HG03439 (cell line): ENCODE measurements around the gene SLC26A11.
A peak's percentile ranks its signal among the peaks of the same experiment; 100 is the strongest.
"Not testable (repeated sequence)": the region's sequence is repeated elsewhere in the genome, so short reads cannot be mapped to it uniquely, and the experiment has no call there.

Experiments
- ATAC-seq: cut with Tn5 transposase; IDR thresholded peaks from one replicate; pipeline ENCODE4 v1.9.1; 2021; ENCODE audit warnings: mild to moderate bottlenecking, moderate library complexity; ENCODE audit not compliant: unreplicated experiment

The SLC26A11 gene

DNA sequence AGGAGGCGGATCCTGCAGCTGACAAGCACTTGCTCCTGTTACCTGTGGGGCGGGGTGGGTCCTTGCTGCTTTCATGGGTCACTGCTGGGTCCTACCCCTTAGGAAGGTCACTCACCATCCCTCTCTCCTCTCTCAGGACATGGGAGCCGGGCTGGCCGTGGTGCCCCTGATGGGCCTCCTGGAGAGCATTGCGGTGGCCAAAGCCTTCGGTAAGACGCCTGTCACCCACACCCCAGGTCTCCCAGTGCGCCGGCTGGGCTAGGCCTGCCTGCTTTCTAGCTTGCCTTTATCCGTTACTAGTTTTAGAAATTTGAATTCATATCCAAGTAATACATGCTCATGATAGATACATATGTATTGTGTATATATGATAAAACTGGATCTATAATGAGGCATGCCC, 17.2 kb downstream of the SLC26A11 start:
- ATAC-seq, result no peak

DNA sequence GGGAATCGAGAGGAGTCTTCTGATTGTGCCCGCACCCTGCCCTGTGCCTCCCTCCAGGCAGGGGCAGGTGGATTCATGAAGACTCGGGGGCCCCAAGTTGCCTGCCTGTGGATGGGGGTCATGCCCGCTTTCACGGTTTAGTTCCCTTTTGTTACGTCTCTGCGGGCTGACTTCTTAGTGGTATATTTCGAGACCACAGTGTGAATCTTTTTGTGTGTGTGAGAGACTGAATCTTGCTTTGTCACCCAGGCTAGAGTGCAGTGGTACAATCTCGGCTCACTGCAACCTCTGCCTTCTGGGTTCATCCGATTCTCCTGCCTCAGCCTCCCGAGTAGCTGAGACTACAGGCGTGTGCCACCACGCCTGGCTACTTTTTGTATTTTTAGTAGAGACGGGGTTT, 22.3 kb downstream of the SLC26A11 start:
- no peak for ATAC-seq

DNA sequence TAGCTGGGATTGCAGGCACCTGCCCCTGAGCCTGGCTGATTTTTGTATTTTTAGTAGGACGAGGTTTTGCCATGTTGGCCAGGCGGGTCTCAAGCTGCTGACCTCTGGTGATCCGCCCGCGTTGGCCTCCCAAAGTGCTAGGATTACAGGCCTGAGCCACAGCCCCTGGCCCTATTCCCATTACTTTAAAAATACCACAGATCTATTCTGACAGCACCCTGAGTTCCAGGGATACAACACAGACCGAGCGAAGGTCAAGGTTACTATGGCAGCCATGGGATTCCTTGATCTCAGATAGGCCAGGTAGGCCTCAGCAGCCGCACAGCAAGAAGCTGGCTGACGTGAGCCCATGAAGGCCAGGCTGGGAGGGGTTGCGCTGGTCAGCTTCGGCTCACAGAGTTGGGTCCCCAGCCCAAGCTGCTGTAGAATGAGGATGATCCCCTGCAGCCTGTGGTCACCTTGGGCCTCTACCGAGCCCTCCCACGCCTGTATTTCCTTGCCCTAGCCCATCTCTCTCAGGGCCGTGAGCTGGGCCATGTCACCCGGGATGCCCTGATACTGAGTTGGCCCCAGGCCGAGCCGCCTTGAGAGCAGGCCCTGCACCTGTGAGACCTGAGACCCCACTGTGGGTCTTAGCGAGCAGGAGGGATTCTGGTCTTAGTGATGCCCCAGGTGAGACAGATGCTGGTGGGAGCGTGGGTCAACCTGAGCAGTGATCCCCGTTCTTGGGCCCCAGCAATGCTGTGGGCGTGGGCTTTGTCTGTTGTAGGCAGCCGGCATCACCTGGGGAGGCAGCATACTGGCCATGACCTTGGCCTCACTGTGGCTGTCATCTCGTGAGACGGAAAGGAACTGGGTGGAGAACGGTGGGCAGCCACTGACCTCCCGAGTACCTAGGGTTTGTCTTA, 23.6 kb downstream of the SLC26A11 start:
- ATAC-seq, result no peak

- not testable (repeated sequence) for ATAC-seq
These were observed 24.2 kb downstream of the SLC26A11 start for GRCh38 chr17:80244448-80244847.

- no peak for ATAC-seq
These were observed 24.8 kb downstream of the SLC26A11 start for GRCh38 chr17:80244871-80245509.

DNA sequence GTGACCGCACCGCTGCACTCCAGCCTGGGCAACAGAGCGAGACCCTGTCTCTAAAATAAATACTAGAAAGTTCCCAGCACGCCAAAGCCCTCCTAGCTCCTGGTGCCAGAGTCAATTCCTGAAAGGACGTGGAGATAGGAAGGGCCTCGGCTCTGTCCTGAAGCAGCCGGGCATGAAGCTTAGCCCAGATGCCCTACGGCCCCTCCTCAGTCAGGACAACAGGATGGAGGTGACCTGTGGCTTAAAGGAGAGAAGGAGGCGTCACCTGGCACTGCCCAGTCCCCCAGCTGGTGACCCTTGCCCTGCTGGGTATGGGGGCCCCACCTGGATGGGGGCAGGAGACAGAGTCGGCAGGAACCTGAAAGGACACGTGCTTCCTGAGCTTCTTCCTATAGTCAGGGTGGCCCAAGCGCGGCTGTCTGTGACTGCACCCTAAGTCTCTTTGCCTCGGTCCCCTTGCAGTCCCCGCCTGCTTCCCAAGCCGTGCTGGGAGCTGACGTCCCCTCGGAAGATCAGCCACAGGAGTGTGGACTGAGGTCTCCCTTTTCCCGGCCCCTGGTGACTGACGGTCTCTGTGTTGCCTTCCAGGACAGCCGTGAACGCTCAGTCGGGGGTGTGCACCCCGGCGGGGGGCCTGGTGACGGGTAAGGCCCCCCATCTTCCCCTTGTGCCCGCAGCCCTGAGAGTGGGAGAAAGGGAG, 25.5 kb downstream of the SLC26A11 start:
- ATAC-seq, result no peak

DNA sequence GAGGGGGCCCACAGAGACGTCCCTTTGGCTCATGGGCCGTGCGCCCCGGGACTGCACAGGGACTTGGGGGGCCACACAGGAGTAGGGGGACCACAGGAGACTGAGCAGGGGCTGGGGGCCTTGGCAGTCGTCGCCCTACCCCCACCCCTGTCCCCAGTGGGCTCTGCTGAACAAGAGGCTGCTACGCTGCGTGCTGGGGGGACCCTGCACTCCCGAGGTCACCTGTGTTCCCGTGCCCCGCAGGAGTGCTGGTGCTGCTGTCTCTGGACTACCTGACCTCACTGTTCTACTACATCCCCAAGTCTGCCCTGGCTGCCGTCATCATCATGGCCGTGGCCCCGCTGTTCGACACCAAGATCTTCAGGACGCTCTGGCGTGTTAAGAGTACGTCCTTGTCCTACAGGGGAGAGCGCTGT, 26.0 kb downstream of the SLC26A11 start:
- no peak for ATAC-seq

GRCh38 chr17:80246726-80247125, 26.5 kb downstream of the SLC26A11 start:
- ATAC-seq, result no peak

- no peak for ATAC-seq
These were observed 27.3 kb downstream of the SLC26A11 start for GRCh38 chr17:80247561-80247960.

GRCh38 chr17:80248001-80248893, 28.0 kb downstream of the SLC26A11 start:
- ATAC-seq, result no peak

- no peak for ATAC-seq
These were observed 28.9 kb downstream of the SLC26A11 start for GRCh38 chr17:80248894-80249710.

DNA sequence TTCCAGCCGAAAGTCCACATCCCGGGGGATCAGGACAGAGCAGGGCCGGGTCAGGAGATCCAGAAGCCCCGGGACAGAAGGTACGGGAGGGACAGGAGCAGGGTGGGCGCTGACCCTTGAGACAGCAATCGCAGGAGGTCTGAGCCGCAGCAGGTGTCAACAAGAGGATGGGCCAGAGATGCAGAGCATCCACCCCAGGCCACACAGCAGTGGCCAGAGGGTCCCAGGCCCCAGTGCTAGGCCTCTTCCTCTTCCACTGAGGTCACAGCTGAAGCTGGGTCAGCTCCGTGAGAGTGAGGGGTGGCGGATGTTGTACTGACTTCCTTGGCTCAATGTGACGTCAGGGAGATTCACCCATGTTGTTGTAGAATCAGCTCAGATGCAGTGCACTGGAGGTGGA, 31.7 kb downstream of the SLC26A11 start:
- no peak for ATAC-seq

DNA sequence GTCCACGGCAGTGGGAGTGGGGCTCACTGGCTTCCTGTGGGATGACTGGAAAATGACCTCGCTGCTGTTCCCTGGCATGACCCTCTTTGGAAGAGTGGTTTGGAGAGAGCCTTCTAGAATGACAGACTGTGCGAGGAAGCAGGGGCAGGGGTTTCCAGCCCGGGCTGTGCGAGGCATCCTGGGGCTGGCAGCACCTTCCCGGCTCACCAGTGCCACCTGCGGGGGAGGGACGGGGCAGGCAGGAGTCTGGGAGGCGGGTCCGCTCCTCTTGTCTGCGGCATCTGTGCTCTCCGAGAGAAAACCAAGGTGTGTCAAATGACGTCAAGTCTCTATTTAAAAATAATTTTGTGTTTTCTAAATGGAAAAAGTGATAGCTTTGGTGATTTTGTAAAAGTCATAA, 32.6 kb downstream of the SLC26A11 start:
- ATAC-seq, result no peak

GRCh38 chr17:80253631-80254395, 33.6 kb downstream of the SLC26A11 start:
- no peak for ATAC-seq

GRCh38 chr17:80254396-80255251, 34.4 kb downstream of the SLC26A11 start:
- peak; percentile 68 for ATAC-seq

GRCh38 chr17:80256034-80256350, 35.8 kb downstream of the SLC26A11 start:
- no peak for ATAC-seq

DNA sequence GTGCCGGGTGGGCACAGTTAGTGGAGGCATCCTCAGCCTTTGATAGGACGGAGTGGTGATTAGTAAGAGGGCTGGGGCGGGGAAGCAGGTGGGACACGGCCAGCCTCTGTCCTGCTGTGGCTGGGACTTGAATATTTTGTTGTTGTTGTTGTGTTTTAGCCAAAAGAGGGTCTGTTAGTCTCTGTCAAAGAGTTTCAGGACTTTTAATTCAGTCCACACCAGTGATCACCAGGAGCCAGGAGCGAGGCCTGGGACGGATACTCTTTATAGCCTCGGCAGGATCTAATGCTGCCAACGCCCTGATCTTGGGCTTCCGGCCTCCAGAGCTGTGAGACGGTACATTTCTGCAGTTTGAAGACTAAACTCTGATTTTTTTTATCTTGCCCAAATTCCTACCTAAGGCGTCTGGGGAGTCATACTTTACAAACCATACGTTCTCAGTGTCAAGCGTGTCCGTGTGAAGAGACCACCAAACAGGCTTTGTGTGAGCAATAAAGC, 37.5 kb downstream of the SLC26A11 start:
- no peak for ATAC-seq

- not testable (repeated sequence) for ATAC-seq
These were observed 38.1 kb downstream of the SLC26A11 start for GRCh38 chr17:80258296-80258695.
